Stimulated activated CD8-positive, alpha-beta memory T cell treated with anti-CD3 and anti-CD28 coated beads, Interleukin-7, amount 100 ng/mL, for 1 hour (primary cell): Measurements from ENCODE around the gene HSPA12A.
A peak's percentile ranks its signal among the peaks of the same experiment; 100 is the strongest.

ENCODE experiments used
- DNase-seq, 2 donors: peaks; one replicate each; pipeline ENCODE4 v3.0.0-alpha.2; 2020; ENCODE audit warnings: low read depth in 2 of 2

HSPA12A gene

GRCh38 chr10:116742367-116743265 lies at the start of gene HSPA12A:
HSPA12A (minus strand) TSS chr10:116742566; CDS start chr10:116742469, 97 bp downstream.
- DNase-seq = peak in 1 of 2 donors; percentile 6

GRCh38 chr10:116791241-116791640 lies 48.9 kb upstream of the HSPA12A start:
- no peak for DNase-seq

GRCh38 chr10:116787893-116788665 lies 45.7 kb upstream of the HSPA12A start:
- peak; percentile 53 to 59 for DNase-seq

GRCh38 chr10:116787053-116787659 lies 44.8 kb upstream of the HSPA12A start:
- no peak for DNase-seq

- DNase-seq = no peak
Measured at GRCh38 chr10:116785867-116786266, 43.5 kb upstream of the HSPA12A start.

GRCh38 chr10:116785282-116785681 lies 42.9 kb upstream of the HSPA12A start:
- DNase-seq = no peak

GRCh38 chr10:116784651-116785050 lies 42.3 kb upstream of the HSPA12A start:
- DNase-seq = no peak

GRCh38 chr10:116784035-116784434 lies 41.7 kb upstream of the HSPA12A start:
- no peak for DNase-seq

GRCh38 chr10:116783011-116783655 lies 40.8 kb upstream of the HSPA12A start:
- DNase-seq = no peak

- DNase-seq = no peak
Measured at GRCh38 chr10:116781370-116781884, 39.1 kb upstream of the HSPA12A start.

GRCh38 chr10:116780691-116781205 lies 38.4 kb upstream of the HSPA12A start:
- no peak for DNase-seq

GRCh38 chr10:116779076-116779687 lies 36.8 kb upstream of the HSPA12A start:
- no peak for DNase-seq

GRCh38 chr10:116777006-116777405 lies 34.6 kb upstream of the HSPA12A start:
- DNase-seq = no peak

- no peak for DNase-seq
Measured at GRCh38 chr10:116775488-116776400, 33.4 kb upstream of the HSPA12A start.

- no peak for DNase-seq
Measured at GRCh38 chr10:116774728-116775151, 32.4 kb upstream of the HSPA12A start.

GRCh38 chr10:116772909-116773705 lies 30.7 kb upstream of the HSPA12A start:
- no peak for DNase-seq

- no peak for DNase-seq
Measured at GRCh38 chr10:116771959-116772585, 29.7 kb upstream of the HSPA12A start.
